ENCODE data around the gene ACTR5.

The ACTR5 gene

DNA sequence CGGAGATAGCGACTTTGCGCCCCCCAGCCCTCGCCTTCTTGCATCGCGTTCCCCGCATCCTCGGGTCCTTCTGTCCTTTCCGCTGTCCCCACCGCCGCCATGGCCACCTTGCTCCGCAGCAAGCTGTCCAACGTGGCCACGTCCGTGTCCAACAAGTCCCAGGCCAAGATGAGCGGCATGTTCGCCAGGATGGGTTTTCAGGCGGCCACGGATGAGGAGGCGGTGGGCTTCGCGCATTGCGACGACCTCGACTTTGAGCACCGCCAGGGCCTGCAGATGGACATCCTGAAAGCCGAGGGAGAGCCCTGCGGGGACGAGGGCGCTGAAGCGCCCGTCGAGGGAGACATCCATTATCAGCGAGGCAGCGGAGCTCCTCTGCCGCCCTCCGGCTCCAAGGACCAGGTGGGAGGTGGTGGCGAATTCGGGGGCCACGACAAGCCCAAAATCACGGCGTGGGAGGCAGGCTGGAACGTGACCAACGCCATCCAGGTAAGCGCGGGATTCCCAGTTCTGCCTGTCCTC, 23.6 kb upstream of the ACTR5 start:
- H3K4me3 ChIP-seq (ENCODE audit: low read depth, low read length): no peak overlapping the region
- TF ChIP-seq, protein P1, sequence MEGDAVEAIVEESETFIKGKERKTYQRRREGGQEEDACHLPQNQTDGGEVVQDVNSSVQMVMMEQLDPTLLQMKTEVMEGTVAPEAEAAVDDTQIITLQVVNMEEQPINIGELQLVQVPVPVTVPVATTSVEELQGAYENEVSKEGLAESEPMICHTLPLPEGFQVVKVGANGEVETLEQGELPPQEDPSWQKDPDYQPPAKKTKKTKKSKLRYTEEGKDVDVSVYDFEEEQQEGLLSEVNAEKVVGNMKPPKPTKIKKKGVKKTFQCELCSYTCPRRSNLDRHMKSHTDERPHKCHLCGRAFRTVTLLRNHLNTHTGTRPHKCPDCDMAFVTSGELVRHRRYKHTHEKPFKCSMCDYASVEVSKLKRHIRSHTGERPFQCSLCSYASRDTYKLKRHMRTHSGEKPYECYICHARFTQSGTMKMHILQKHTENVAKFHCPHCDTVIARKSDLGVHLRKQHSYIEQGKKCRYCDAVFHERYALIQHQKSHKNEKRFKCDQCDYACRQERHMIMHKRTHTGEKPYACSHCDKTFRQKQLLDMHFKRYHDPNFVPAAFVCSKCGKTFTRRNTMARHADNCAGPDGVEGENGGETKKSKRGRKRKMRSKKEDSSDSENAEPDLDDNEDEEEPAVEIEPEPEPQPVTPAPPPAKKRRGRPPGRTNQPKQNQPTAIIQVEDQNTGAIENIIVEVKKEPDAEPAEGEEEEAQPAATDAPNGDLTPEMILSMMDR (IDR thresholded peaks at IDR 0.05; ENCODE audit: low read depth, low read length, missing control alignments): no peak
- no peak for DNase-seq (ENCODE audit: low read depth)
- in situ Hi-C loops (cut with HindIII; ENCODE audit: low sequenced_read_pairs): no loop called here

DNA sequence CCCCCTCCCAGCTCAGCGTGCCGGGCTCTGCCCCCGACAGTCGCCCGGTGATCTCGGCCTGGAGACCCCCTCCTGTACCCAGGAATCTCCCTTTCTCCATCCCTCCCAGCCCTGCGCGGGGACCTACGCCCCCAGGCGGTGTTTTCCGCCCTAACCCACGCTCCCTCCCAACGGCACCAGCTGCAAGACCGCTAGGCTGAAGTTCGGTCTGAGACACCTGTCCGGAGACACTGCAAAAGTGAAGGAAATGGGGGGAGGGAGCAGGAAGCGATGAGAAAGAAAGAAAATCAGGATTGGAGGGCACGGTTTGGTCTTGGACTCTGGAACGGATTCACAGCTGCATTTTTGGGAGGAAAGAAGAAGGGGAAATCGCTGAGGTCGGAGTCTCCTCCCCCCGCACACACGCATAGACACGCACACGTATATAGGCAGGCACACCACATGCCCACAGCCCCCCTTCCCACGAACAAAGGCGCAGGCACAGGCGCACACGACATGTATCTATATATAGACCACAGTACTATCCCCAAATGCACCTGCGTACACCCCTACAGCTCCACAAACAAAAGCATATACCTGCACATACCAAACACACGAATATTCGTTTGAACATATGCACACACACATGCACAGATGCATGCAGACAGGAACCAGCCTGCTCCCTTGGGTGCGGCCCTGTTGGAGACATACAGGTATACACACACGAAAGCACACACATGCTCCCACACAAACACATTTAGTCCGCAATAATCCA, 22.9 kb upstream of the ACTR5 start:
- TF ChIP-seq, protein P1 (IDR thresholded peaks at IDR 0.05; ENCODE audit: low read depth, low read length, missing control alignments): no peak
- no peak for DNase-seq (ENCODE audit: low read depth)
- in situ Hi-C loops (cut with HindIII; ENCODE audit: low sequenced_read_pairs): no loop called here
- H3K4me3 ChIP-seq (ENCODE audit: low read depth, low read length): no peak overlapping the region

DNA sequence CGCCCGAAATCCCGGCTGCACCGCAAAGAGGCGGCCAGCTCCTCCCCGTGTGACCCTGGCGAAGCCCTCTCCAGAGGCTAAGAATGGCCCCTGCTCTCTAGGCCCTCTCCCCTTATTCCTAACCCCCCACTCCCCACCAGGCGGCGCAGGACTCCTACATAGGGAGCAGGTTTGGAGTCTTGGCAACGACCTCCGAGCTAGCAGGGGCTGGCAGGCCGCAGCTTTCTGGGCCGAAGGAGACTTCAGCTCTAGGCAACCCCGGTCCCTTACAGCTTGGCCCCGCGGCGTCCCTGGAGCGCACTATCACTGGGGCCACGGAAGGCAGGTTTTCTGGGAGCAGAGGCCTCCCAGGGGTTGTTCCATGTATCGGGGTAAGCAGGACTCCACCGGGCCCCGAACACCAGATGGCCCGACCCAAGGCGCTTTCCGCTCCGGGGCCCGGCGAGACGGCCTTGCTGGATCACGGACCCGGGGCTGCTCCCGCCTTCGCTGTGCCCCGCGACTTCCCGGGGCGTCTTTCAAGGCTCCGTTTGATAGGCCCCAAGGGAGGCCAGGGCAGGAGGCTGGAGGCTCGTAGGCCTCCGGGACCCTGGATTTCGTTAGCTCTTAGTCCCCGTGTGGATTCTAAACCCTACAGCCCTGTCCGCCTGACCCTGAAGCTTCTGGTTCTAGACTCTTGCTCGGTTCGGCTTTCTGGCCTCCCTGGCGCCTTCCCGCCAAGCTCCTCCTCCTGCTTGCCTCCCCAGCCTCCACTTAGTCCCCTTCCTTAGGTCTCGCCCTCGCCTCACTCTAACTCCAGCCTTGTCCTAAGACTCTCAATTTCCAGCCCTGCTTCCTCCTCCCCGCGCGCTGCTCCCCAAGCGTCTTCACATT, 22.1 kb upstream of the ACTR5 start:
- in situ Hi-C loops (cut with HindIII; ENCODE audit: low sequenced_read_pairs): no loop called here
- no peak overlapping the region for H3K4me3 ChIP-seq (ENCODE audit: low read depth, low read length)
- DNase-seq (ENCODE audit: low read depth): peak; percentile 12
- TF ChIP-seq, protein P1 (IDR thresholded peaks at IDR 0.05; ENCODE audit: low read depth, low read length, missing control alignments): peak; percentile 52

DNA sequence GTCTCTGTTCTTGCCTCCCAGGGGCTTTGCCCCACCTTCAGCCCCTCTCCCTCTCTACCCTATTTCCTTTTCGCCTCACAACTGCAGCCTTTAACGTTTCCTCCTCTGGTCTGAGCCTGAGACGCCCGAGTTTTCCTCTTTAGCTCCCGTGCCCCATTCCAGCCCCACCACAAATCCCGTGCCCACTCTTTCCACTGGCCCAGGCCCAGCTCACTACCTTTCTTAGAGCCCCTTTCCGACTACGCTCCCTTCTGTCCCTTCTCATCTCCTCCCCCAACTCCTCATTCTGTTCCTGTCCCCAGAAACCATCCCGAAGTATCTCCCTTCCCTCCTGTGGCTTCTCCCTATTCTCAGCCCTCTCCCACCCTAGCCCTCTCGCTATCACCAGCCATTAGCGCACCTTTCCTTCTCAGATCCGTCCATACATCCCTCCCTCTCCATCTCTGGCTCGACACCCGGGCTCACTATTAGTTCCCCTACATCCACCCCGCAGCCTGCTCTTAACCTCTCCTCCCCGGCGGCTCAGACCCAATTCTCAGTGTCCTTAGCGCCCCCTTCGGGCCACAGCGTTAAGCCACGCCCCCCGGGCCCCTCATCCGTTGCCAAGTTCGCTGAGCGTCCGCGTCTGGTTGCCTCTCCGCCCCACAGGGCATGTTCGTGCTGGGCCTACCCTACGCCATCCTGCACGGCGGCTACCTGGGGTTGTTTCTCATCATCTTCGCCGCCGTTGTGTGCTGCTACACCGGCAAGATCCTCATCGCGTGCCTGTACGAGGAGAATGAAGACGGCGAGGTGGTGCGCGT, 21.3 kb upstream of the ACTR5 start:
- TF ChIP-seq, protein P1 (IDR thresholded peaks at IDR 0.05; ENCODE audit: low read depth, low read length, missing control alignments): peak; percentile 21
- DNase-seq (ENCODE audit: low read depth): no peak
- in situ Hi-C loops (cut with HindIII; ENCODE audit: low sequenced_read_pairs): no loop called here
- no peak overlapping the region for H3K4me3 ChIP-seq (ENCODE audit: low read depth, low read length)

DNA sequence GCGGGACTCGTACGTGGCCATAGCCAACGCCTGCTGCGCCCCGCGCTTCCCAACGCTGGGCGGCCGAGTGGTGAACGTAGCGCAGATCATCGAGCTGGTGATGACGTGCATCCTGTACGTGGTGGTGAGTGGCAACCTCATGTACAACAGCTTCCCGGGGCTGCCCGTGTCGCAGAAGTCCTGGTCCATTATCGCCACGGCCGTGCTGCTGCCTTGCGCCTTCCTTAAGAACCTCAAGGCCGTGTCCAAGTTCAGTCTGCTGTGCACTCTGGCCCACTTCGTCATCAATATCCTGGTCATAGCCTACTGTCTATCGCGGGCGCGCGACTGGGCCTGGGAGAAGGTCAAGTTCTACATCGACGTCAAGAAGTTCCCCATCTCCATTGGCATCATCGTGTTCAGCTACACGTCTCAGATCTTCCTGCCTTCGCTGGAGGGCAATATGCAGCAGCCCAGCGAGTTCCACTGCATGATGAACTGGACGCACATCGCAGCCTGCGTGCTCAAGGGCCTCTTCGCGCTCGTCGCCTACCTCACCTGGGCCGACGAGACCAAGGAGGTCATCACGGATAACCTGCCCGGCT, 20.6 kb upstream of the ACTR5 start:
- H3K4me3 ChIP-seq (ENCODE audit: low read depth, low read length): no peak overlapping the region
- TF ChIP-seq, protein P1 (IDR thresholded peaks at IDR 0.05; ENCODE audit: low read depth, low read length, missing control alignments): no peak
- in situ Hi-C loops (cut with HindIII; ENCODE audit: low sequenced_read_pairs): no loop called here
- no peak for DNase-seq (ENCODE audit: low read depth)

Measured in astrocyte of the cerebellum (primary cell).